K562 (cell line): ENCODE data around the gene PAPOLB. TPM values are rescaled to one million over a fixed set of nuclear protein-coding genes. Genes with fewer than 3 reads are reported as not detected.

Experiments used
- ATAC-seq: fragments of 200-7000 bp; cut with Tn5 transposase; 3 replicates; pipeline ENCODE4 v1.9.1; 2020; ENCODE audit warnings: moderate library complexity
- BruUV-seq: library from RNA; stranded (reverse); fragments of 400-500 nt; replicated peaks from 2 replicates; lab custom pipeline; 2021; lab: Mats Ljungman, UMichigan
- CTCF ChIA-PET: fragments of 300-600 bp; formaldehyde crosslinking; extraction: SDS; loops from one replicate; lab custom pipeline; 2021; ENCODE audit warnings: low intra/inter-chr PET ratio; lab: Yijun Ruan, JAX
- POLR2A ChIA-PET: fragments of 300-600, 350-650 bp; sonication (Branson Sonifier 250); formaldehyde crosslinking; extraction: SDS; loops from one replicate; lab custom pipeline; 2021; ENCODE audit warnings: antibody characterized with exemption, inconsistent platforms; lab: Yijun Ruan, JAX
- DNase-seq, 4 experiments: peaks; one replicate each; pipeline versions ENCODE4 v3.0.0 to v3.0.0-alpha.2; 2011 to 2018; ENCODE audit warnings: low spot score in 3 of 4, mixed read lengths in 3 of 4; ENCODE audit errors: extremely low read depth in 1 of 4
- FAIRE-seq: peaks from 2 replicates; lab custom pipeline; 2011; peaks lifted over from hg19 to GRCh38; lab: Jason Lieb, UNC
- H2AFZ ChIP-seq: 2 replicates; pipeline ENCODE4 v1.6.0; 2011; ENCODE audit warnings: low read depth, low read length, control low read depth, inconsistent platforms
- H3K27ac ChIP-seq: fragments of 200-600 bp; 3 replicates; pipeline ENCODE4 v1.8.0; 2011; ENCODE audit warnings: low read depth, mild to moderate bottlenecking, control low read depth, inconsistent platforms, low read length, moderate library complexity, mixed read lengths; ENCODE audit errors: extremely low read depth
- H3K27me3 ChIP-seq, 2 experiments: fragments of 300-600 bp in 1 of 2; 2 replicates in 1 of 2; 3 replicates in 1 of 2; pipeline versions ENCODE4 v1.6.0 to v1.8.0; 2011; ENCODE audit warnings: inconsistent platforms in 2 of 2, low read length in 2 of 2, mild to moderate bottlenecking in 1 of 2, mixed read lengths in 1 of 2, moderate library complexity in 1 of 2; ENCODE audit not compliant: control insufficient read depth in 2 of 2, insufficient read depth in 2 of 2
- H3K36me3 ChIP-seq: fragments of 300-600 bp; 3 replicates; pipeline ENCODE4 v1.8.0; 2011; ENCODE audit warnings: mild to moderate bottlenecking, low read length, inconsistent platforms; ENCODE audit not compliant: control insufficient read depth, insufficient read depth
- H3K4me1 ChIP-seq, 2 experiments: fragments of 200-600 bp in 1 of 2; replicated peaks in 1 of 2; 2 replicates in 1 of 2; 3 replicates in 1 of 2; pipeline versions ENCODE4 v1.5.1 to v1.8.0; 2011; ENCODE audit warnings: inconsistent platforms in 2 of 2, low read length in 2 of 2, mild to moderate bottlenecking in 1 of 2, mixed read lengths in 1 of 2, moderate library complexity in 1 of 2; ENCODE audit not compliant: control insufficient read depth in 2 of 2, insufficient read depth in 2 of 2
- H3K4me2 ChIP-seq: 2 replicates; pipeline ENCODE4 v1.6.1; 2011; ENCODE audit warnings: low read length, control low read depth, inconsistent platforms, mixed read lengths; ENCODE audit not compliant: insufficient read depth
- H3K4me3 ChIP-seq: fragments of 200-600 bp; sonication (generic), shearing (Covaris generic); 2 replicates; pipeline ENCODE4 v1.5.1; 2016; ENCODE audit warnings: control low read depth, inconsistent platforms
- H3K79me2 ChIP-seq: fragments of 200-600 bp; 3 replicates; pipeline ENCODE4 v1.8.0; 2011; ENCODE audit warnings: low read length, inconsistent platforms; ENCODE audit not compliant: control insufficient read depth, insufficient read depth
- H3K9ac ChIP-seq, 2 experiments: 2 replicates each; pipeline versions ENCODE4 v1.6.0 to v1.6.1; 2011; ENCODE audit warnings: low read depth in 2 of 2, low read length in 2 of 2, control low read depth in 1 of 2, inconsistent platforms in 1 of 2, mild to moderate bottlenecking in 1 of 2, mixed read lengths in 1 of 2; ENCODE audit not compliant: insufficient read depth in 1 of 2
- H3K9me1 ChIP-seq: one replicate; pipeline ENCODE4 v1.6.0; 2011; ENCODE audit warnings: inconsistent platforms, mild to moderate bottlenecking, low read length, moderate library complexity; ENCODE audit not compliant: control insufficient read depth, insufficient read depth
- H3K9me3 ChIP-seq: replicated peaks from 2 replicates; pipeline ENCODE4 v1.5.1; 2011; ENCODE audit warnings: low read depth, low read length, inconsistent platforms; ENCODE audit not compliant: control insufficient read depth, insufficient read depth
- H4K20me1 ChIP-seq: replicated peaks from 2 replicates; pipeline ENCODE4 v1.6.1; 2011; ENCODE audit warnings: low read length, inconsistent platforms, mixed read lengths; ENCODE audit not compliant: control insufficient read depth, insufficient read depth
- ADNP ChIP-seq: fragments of 200-800 bp; sonication (Bioruptor generic); IDR thresholded peaks from 2 replicates; pipeline ENCODE4 v1.6.1; 2016; ENCODE audit warnings: missing genetic modification characterization, missing compliant biosample characterization
- CCAR2 ChIP-seq: fragments of 200-400 bp; formaldehyde crosslinking; IDR thresholded peaks from 2 replicates; pipeline ENCODE4 v1.6.1; 2017; ENCODE audit warnings: mild to moderate bottlenecking, low read depth, low read length
- DDX20 ChIP-seq: fragments of 450-650 bp; IDR thresholded peaks from 2 replicates; pipeline ENCODE4 v1.6.1; 2016; ENCODE audit warnings: missing genetic modification characterization, low read depth, mild to moderate bottlenecking, missing compliant biosample characterization, moderate library complexity
- HDAC3 ChIP-seq: fragments of 450-650 bp; IDR thresholded peaks from 2 replicates; pipeline ENCODE4 v1.6.1; 2018; ENCODE audit warnings: borderline replicate concordance, mild to moderate bottlenecking, moderate library complexity; ENCODE audit not compliant: partially characterized antibody
- SMARCC2 ChIP-seq: fragments of 450-650 bp; IDR thresholded peaks from 2 replicates; pipeline ENCODE4 v1.6.1; 2017; ENCODE audit warnings: antibody characterized with exemption, moderate library complexity, mild to moderate bottlenecking, low read depth
- TAF15 ChIP-seq: fragments of 200-400 bp; formaldehyde crosslinking; IDR thresholded peaks from 2 replicates; pipeline ENCODE4 v1.6.1; 2017; ENCODE audit warnings: mild to moderate bottlenecking, low read depth, low read length, moderate library complexity
- TGIF2 ChIP-seq: sonication (generic); formaldehyde crosslinking; IDR thresholded peaks from 2 replicates; pipeline ENCODE4 v1.8.1; 2022; ENCODE audit warnings: mild to moderate bottlenecking, missing genetic modification reagents, moderate library complexity
- TRIM25 ChIP-seq: fragments of 450-650 bp; IDR thresholded peaks from 2 replicates; pipeline ENCODE4 v1.7.0; 2016; ENCODE audit warnings: borderline replicate concordance
- ZC3H4 ChIP-seq: sonication (generic); formaldehyde crosslinking; IDR thresholded peaks from 2 replicates; pipeline ENCODE4 v1.9.0; 2021; ENCODE audit warnings: missing genetic modification reagents, borderline replicate concordance
- ZKSCAN3 ChIP-seq: fragments of 250-450 bp; sonication (Bioruptor Pico); IDR thresholded peaks from 2 replicates; pipeline ENCODE4 v1.4.0; 2020
- ZNF146 ChIP-seq: IDR thresholded peaks from one replicate; pipeline ENCODE4 v1.6.1; 2018; ENCODE audit warnings: missing compliant biosample characterization; ENCODE audit not compliant: unreplicated experiment
- ZNF445 ChIP-seq: fragments of 250-450 bp; sonication (Bioruptor Pico); IDR thresholded peaks from 2 replicates; pipeline ENCODE4 v1.4.0; 2020; ENCODE audit warnings: low read depth, mild to moderate bottlenecking, moderate library complexity
- ZNF778 ChIP-seq: fragments of 450-650 bp; formaldehyde crosslinking; IDR thresholded peaks from 2 replicates; pipeline ENCODE4 v1.4.0; 2020; ENCODE audit warnings: mild to moderate bottlenecking, moderate library complexity
- ZSCAN29 ChIP-seq: fragments of 450-650 bp; IDR thresholded peaks from 2 replicates; pipeline ENCODE4 v1.6.1; 2017
- WGBS: fragments of 100-300 bp; shearing (Covaris generic); methylation state at CpG from one replicate; pipeline ENCODE4 v1.1.6; 2016; ENCODE audit warnings: low coverage, mixed read lengths; ENCODE audit not compliant: insufficient coverage; ENCODE audit errors: missing lambda C conversion rate; 5-methylcytosine and 5-hydroxymethylcytosine counted together
- in situ Hi-C: fragments of 300-500 bp; cut with MboI; formaldehyde crosslinking; loops from 4 replicates; pipeline ENCODE4 v1.15.0; 2018; ENCODE audit warnings: inconsistent platforms, mixed read lengths
- intact Hi-C: fragments of 100-400 bp; cut with micrococcal nuclease; formaldehyde crosslinking; loops from 2 replicates; pipeline ENCODE4 v1.14.2; 2022
- polyA plus RNA-seq, 8 experiments: library from polyadenylated mRNA; depleted of rRNA in 4 of 8; stranded (reverse) in 5 of 8; unstranded in 3 of 8; fragments of >200 nt; fragmentation: Nextera tagmentation in 2 of 8; fragmentation: Illumina TruSeq in 1 of 8; extraction: Ambion mirVana in 2 of 8; extraction: Trizol in 1 of 8; gene quantifications; 2 replicates each; pipeline versions ENCODE4 v1.2.1 to v1.2.3, GENCODE V29; 2011 to 2014; ENCODE audit warnings: inconsistent platforms in 1 of 8, missing spikeins in 1 of 8
- total RNA-seq, 7 experiments: library from RNA; depleted of rRNA in 6 of 7; stranded (reverse); fragments of >200 nt in 6 of 7; fragmentation: Illumina TruSeq in 2 of 7; extraction: Trizol in 2 of 7; gene quantifications; 2 replicates each; pipeline versions ENCODE4 v1.2.1 to v1.2.3, GENCODE V29; 2011 to 2021; ENCODE audit warnings: low replicate concordance in 1 of 7

Gene PAPOLB
- total and polyA plus RNA-seq, 9 of the 15 experiments (the other 6 are each of a cell fraction or from before 2014, with no cell fraction given): 0.04 to 0.33 (median 0.16) TPM; not detected in 4

GRCh38 chr7:4815609-4816418 lies 46.0 kb downstream of the PAPOLB start (continued):
- TF ChIP-seq HDAC3: no peak
- TF ChIP-seq ZNF445 (CRISPR knock-in tag): no peak
- no peak for TF ChIP-seq ZNF146 (CRISPR knock-in tag)
- TF ChIP-seq TGIF2 (CRISPR knock-in tag): no peak
- TF ChIP-seq, all 486 proteins: peak for 2

- H3K27ac ChIP-seq: no peak overlapping the region
- intact Hi-C loops: no loop called here
- FAIRE-seq (no peak), ATAC-seq (no peak), DNase-seq (no peak)
- no peaks in the 10 kb centered on the region for H3K27me3 ChIP-seq
- H3K36me3 ChIP-seq: no peaks in the 10 kb centered on the region
- H4K20me1 ChIP-seq: no peaks in the 10 kb centered on the region
- POLR2A ChIA-PET: interaction anchor here (0.6 to 0.9 kb wide), 2 partner anchors 56 to 284 kb away, joined by 3 read pairs; no protein-coding TSS in a partner anchor
- no peak overlapping the region for H2AFZ ChIP-seq
- no peaks in the 10 kb centered on the region for H3K9me3 ChIP-seq
- 93% methylated on average over 14 of the region's 14 CpGs for WGBS
- H3K9ac ChIP-seq: no peak overlapping the region; a peak in 1 of 4 replicates
- H3K4me2 ChIP-seq: no peak overlapping the region
- no peaks in the 10 kb centered on the region for H3K9me1 ChIP-seq
- no peak overlapping the region for H3K4me3 ChIP-seq
- CTCF ChIA-PET: no interaction called here
- BruUV-seq: no TSS peak
- no peaks in the 10 kb centered on the region for H3K79me2 ChIP-seq
- TF ChIP-seq TRIM25 (no peak), TAF15 (no peak), DDX20 (tag) (no peak), ZNF778 (CRISPR knock-in tag) (no peak), ZNF445 (CRISPR knock-in tag) (no peak), ADNP (tag) (no peak), ZSCAN29 (no peak), CCAR2 (no peak), HDAC3 (no peak), ZKSCAN3 (CRISPR knock-in tag) (no peak), SMARCC2 (no peak), ZC3H4 (no peak)
- in situ Hi-C loops: no loop called here
- peaks cover 0 to 39% of the 10 kb centered on the region in 2 experiments; a peak in 2 of 5 replicates for H3K4me1 ChIP-seq
These were observed 46.7 kb downstream of the PAPOLB start for GRCh38 chr7:4815121-4815520.
